Astrocyte (in vitro differentiated cells and primary cell): ENCODE results near the gene PAPOLB.

Experiments
- EZH2 ChIP-seq: IDR thresholded peaks from 2 replicates; pipeline ENCODE4 v1.6.1; 2012; ENCODE audit warnings: mild to moderate bottlenecking, low read length, inconsistent platforms; ENCODE audit not compliant: insufficient read depth
- TF ChIP-seq, protein P1 (sequence below): IDR thresholded peaks from 2 replicates; pipeline ENCODE4 v1.5.1; 2011; ENCODE audit warnings: low read depth, mild to moderate bottlenecking, inconsistent platforms, low read length, moderate library complexity; ENCODE audit not compliant: insufficient read depth

DNA sequence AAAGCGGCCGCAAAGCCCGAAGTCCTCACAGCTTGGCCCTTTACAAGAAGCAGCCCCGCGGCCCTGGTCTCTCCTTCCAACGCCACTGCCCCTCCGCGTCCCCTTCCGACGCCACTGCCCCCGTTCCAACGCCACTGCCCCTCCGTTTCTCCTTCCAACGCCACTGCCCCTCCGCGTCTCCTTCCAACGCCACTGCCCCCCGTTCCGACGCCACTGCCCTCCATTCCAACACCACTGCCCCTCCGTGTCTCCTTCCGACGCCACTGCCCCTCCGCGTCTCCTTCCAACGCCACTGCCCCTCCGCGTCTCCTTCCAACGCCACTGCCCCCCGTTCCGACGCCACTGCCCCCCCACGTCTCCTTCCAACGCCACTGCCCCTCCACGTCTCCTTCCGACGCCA lies 53.3 kb downstream of the PAPOLB start:
- TF ChIP-seq, protein P1, sequence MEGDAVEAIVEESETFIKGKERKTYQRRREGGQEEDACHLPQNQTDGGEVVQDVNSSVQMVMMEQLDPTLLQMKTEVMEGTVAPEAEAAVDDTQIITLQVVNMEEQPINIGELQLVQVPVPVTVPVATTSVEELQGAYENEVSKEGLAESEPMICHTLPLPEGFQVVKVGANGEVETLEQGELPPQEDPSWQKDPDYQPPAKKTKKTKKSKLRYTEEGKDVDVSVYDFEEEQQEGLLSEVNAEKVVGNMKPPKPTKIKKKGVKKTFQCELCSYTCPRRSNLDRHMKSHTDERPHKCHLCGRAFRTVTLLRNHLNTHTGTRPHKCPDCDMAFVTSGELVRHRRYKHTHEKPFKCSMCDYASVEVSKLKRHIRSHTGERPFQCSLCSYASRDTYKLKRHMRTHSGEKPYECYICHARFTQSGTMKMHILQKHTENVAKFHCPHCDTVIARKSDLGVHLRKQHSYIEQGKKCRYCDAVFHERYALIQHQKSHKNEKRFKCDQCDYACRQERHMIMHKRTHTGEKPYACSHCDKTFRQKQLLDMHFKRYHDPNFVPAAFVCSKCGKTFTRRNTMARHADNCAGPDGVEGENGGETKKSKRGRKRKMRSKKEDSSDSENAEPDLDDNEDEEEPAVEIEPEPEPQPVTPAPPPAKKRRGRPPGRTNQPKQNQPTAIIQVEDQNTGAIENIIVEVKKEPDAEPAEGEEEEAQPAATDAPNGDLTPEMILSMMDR, result no peak
- no peak for TF ChIP-seq EZH2
